Coronary artery (tissue), 2 donors: ENCODE results near the gene ZNF358.

Experiments used
- DNase-seq: peaks from one replicate; pipeline ENCODE4 v3.0.0-alpha.2; 2017; ENCODE audit warnings: low spot score
- H3K27ac ChIP-seq, 2 donors: fragments of 200-600 bp; sonication (generic); one replicate each; pipeline ENCODE4 v1.5.1; 2016 to 2019
- H3K4me3 ChIP-seq: fragments of 200-600 bp; sonication (generic); 2 replicates; pipeline ENCODE4 v1.5.1; 2016; ENCODE audit warnings: mild to moderate bottlenecking, moderate library complexity
- TF ChIP-seq, protein P1 (sequence below): fragments of 200-600 bp; sonication (generic); IDR thresholded peaks from one replicate; pipeline ENCODE4 v1.5.1; 2019; ENCODE audit warnings: antibody characterized with exemption

The ZNF358 gene

DNA sequence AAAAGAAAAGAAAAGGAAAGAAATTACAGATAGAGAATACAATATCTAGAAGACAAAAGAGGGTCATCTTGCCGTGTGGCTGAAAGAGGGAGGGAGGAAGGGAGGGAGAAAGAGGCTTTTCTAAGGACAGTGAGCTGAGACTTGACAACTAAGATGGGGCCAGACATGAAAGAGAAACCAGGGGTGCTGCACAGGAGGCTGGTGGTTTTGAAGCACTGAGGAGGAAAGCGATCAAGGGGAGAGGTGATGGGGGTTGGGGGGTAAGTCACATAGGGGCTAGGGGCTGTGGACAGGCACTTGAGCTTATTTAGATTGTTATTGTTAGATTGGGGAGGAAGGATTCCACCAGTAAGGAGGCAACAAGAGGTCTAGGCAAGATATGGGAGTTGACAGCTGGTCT lies 36.9 kb downstream of the ZNF358 start:
- no peak overlapping the region for H3K4me3 ChIP-seq
- no peak for DNase-seq
- H3K27ac ChIP-seq: no peak overlapping the region
- TF ChIP-seq, protein P1, sequence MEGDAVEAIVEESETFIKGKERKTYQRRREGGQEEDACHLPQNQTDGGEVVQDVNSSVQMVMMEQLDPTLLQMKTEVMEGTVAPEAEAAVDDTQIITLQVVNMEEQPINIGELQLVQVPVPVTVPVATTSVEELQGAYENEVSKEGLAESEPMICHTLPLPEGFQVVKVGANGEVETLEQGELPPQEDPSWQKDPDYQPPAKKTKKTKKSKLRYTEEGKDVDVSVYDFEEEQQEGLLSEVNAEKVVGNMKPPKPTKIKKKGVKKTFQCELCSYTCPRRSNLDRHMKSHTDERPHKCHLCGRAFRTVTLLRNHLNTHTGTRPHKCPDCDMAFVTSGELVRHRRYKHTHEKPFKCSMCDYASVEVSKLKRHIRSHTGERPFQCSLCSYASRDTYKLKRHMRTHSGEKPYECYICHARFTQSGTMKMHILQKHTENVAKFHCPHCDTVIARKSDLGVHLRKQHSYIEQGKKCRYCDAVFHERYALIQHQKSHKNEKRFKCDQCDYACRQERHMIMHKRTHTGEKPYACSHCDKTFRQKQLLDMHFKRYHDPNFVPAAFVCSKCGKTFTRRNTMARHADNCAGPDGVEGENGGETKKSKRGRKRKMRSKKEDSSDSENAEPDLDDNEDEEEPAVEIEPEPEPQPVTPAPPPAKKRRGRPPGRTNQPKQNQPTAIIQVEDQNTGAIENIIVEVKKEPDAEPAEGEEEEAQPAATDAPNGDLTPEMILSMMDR: no peak

DNA sequence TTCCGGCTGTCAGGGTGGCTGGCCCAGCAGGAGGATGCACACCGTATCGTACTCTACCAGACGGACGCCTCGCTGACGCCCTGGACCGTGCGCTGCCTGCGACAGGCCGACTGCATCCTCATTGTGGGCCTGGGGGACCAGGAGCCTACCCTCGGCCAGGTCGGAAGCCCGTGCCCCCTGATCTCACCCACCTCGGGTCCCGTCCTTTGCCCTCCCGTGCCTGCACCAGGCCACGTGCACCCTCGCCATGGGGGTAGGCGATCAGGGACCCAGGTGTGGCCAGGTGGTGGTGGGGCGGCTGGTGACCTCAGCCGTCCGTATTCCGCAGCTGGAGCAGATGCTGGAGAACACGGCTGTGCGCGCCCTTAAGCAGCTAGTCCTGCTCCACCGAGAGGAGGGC lies 38.7 kb downstream of the ZNF358 start:
- TF ChIP-seq, protein P1: no peak
- no peak overlapping the region for H3K27ac ChIP-seq
- DNase-seq: no peak
- H3K4me3 ChIP-seq: no peak overlapping the region

- Histone ChIP-seq H3K27ac (no peak overlapping the region), H3K4me3 (no peak overlapping the region)
- DNase-seq: no peak
- TF ChIP-seq, protein P1: no peak
Measured at GRCh38 chr19:7554990-7555864, 39.3 kb downstream of the ZNF358 start.

DNA sequence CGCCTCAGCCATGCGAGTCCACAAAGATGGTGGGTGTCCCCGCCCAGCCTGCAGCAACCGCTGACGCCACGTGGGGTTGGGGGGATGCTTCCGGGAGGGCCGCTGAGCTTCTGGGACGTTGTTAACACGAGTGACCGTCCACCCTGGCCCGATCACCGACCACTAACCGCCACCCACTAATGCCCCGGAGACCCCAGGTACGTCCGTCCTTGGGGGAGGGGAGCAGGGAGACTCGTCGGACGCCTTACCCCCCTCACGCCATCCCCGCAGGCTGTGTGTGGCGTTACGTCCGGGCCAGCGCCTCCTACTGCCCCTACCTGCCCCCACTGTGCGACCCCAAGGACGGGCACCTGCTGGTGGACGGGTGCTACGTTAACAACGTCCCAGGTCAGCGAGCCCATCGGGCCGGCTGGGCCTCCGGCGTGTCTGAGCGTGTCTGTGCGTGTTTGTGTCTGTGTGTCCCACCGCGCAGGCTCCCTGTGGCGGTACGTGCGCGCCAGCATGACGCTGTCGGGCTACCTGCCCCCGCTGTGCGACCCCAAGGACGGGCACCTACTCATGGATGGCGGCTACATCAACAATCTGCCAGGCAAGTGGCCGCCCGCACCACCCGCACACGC lies 40.9 kb downstream of the ZNF358 start:
- TF ChIP-seq, protein P1: no peak
- Histone ChIP-seq H3K27ac (no peak overlapping the region), H3K4me3 (no peak overlapping the region)
- no peak for DNase-seq

DNA sequence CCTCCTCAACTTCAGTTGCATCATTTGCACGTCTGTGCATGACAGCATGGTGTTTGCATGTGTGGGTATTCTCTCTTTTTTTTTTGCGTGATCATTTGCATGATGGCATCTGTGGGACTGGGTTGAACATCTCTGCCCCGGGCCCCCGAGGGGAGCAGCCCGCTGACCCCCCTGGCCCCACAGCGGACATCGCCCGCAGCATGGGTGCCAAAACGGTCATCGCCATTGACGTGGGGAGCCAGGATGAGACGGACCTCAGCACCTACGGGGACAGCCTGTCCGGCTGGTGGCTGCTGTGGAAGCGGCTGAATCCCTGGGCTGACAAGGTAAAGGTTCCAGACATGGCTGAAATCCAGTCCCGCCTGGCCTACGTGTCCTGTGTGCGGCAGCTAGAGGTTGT lies 42.8 kb downstream of the ZNF358 start:
- TF ChIP-seq, protein P1: no peak
- no peak overlapping the region for H3K4me3 ChIP-seq
- DNase-seq: no peak
- H3K27ac ChIP-seq: no peak overlapping the region

DNA sequence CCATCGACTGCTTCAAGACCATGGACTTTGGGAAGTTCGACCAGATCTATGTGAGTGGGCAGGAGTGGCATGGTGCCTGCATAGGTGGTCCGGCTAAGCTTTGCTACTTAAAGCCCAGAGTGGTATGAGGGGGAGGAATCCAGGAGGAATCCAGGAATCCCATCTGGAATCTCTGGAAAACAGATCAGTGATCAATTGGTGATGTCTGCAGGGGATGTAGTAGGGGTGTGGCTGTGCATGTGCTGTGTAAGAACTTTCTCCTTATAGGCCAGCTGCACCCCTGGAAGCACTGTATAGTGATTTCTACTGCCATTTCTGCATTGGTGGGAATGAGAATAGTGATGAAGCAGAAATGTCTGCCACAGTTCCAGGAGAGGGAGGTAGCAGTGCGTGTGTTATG lies 43.2 kb downstream of the ZNF358 start:
- H3K27ac ChIP-seq: no peak overlapping the region
- DNase-seq: no peak
- no peak overlapping the region for H3K4me3 ChIP-seq
- TF ChIP-seq, protein P1: no peak

DNA sequence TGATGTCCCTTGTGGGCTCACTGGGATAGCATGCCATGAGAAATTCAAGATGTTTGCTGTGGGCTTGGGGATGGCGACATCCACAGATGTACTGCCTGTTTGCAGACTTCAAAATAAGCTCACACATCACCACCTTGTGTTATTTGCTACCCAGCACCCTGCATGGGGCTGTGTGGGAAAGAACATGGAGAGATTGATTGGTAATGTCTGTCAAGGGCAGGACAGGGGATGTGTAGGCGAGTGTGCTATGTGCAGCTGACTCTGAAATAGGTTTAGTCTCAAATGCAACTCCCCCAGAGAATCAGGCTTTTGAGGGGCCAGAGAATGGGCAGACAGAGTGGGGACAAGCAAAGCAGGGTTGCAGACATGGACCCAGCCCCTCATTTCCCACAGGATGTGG lies 44.4 kb downstream of the ZNF358 start:
- Histone ChIP-seq H3K4me3 (no peak overlapping the region), H3K27ac (no peak overlapping the region)
- TF ChIP-seq, protein P1: no peak
- no peak for DNase-seq
